ENCODE data around the gene OBSCN.
A peak's percentile ranks its signal among the peaks of the same experiment; 100 is the strongest.

The OBSCN gene

DNA sequence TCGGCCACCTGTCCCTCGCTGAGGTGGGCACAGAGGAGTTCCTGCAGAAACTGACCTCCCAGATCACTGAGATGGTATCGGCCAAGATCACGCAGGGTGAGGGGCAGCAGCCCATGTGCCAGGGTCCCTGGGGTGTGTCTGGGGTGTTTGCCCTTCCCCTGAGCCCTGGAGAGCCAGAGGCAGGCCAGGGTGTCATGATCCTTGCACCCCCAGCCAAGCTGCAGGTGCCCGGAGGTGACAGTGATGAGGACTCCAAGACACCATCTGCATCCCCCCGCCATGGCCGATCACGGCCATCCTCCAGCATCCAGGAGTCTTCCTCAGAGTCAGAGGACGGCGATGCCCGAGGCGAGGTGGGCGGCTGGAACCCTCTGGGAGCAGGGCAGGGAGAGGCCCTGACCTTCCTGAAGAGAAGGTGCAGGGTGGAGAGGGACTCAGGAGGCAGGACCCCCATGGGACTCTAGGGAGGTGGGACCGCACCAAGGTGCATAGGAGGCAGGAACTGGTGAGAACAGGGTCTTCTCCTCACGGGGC is 129.3 kb downstream of the OBSCN start:
- TF ChIP-seq, protein P1, sequence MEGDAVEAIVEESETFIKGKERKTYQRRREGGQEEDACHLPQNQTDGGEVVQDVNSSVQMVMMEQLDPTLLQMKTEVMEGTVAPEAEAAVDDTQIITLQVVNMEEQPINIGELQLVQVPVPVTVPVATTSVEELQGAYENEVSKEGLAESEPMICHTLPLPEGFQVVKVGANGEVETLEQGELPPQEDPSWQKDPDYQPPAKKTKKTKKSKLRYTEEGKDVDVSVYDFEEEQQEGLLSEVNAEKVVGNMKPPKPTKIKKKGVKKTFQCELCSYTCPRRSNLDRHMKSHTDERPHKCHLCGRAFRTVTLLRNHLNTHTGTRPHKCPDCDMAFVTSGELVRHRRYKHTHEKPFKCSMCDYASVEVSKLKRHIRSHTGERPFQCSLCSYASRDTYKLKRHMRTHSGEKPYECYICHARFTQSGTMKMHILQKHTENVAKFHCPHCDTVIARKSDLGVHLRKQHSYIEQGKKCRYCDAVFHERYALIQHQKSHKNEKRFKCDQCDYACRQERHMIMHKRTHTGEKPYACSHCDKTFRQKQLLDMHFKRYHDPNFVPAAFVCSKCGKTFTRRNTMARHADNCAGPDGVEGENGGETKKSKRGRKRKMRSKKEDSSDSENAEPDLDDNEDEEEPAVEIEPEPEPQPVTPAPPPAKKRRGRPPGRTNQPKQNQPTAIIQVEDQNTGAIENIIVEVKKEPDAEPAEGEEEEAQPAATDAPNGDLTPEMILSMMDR (IDR thresholded peaks at IDR 0.05; ENCODE audit: control insufficient read depth, extremely low read depth, insufficient read depth): no peak
- no peak overlapping the region for H3K4me3 ChIP-seq (ENCODE audit: low read depth, low read length)
- DNase-seq (ENCODE audit: low read depth): no peak

DNA sequence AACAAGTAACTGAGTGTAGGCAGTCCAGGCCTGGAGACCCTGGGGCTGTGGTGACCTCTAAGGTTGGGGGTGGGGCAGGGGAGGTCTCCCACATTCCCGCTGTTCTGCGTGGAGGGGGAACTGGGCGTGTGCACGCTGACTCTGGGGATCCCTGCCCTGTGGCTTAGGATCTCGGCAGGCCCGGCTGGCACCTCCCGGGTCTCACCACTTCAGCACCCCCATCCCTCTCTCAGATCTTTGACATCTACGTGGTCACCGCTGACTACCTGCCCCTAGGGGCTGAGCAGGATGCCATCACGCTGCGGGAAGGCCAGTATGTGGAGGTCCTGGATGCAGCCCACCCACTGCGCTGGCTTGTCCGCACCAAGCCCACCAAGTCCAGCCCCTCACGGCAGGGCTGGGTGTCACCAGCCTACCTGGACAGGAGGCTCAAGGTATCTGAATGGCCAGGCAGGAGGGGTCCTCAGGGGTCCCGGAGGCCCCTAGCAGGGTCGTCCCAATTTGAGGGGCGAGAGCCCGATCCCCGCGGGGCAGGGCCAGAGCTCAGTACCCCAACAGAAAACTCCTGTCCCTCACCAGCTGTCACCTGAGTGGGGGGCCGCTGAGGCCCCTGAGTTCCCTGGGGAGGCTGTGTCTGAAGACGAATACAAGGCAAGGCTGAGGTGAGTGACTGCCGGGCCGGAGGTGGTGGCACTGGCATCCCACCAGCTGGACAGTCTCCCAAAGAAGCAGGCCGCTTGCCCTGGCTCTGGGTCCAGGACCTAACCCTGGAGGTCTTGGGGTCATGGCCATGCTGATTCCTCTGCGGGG is 130.1 kb downstream of the OBSCN start:
- no peak for DNase-seq (ENCODE audit: low read depth)
- H3K4me3 ChIP-seq (ENCODE audit: low read depth, low read length): no peak overlapping the region
- TF ChIP-seq, protein P1 (IDR thresholded peaks at IDR 0.05; ENCODE audit: control insufficient read depth, extremely low read depth, insufficient read depth): no peak

DNA sequence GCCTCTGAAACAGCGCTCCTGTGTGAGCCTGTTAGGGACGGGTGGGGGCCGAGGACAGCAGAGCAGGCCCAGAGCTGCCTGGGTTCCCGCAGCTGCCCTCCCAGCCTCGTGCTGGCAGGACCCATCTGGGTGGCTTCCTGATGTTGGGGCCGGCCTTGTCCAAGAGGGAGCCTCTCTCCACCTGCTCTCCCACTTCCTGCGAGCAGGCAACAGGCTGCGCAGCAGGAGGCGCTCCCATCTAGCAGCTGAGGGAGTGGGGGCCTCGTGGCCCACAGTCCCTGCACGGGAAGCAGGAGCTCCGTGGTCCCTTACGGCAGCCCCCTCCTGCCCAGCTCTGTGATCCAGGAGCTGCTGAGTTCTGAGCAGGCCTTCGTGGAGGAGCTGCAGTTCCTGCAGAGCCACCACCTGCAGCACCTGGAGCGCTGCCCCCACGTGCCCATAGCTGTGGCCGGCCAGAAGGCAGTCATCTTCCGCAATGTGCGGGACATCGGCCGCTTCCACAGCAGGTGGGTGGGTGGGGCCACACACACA is 130.7 kb downstream of the OBSCN start:
- H3K4me3 ChIP-seq (ENCODE audit: low read depth, low read length): no peak overlapping the region
- no peak for DNase-seq (ENCODE audit: low read depth)
- TF ChIP-seq, protein P1 (IDR thresholded peaks at IDR 0.05; ENCODE audit: control insufficient read depth, extremely low read depth, insufficient read depth): no peak

DNA sequence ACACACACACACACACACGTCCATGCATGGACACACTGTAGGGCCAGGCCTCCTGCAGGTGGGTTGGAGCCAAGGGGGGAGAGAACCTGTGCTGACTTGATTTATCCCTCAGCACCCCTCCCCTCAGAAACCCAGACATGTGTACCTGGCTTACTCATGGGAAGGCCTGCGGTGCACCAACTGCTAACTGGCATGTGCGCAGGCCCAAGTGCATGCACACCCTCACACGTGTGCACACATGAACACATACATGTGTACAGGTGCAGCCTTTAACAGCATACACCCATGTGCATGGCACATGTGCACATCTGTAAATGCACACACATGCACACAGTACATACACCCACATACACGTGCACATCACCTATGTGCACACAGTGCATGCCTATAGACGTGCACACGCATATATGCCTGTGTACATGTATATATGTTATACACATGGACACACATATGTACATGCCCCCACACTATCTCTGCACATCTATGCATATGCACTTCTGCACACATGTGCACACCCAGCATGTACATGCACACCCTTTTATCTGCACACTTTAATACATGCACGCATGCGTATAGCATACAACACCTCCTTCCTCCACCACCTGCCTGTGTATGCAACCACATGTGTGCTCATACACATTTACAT is 131.3 kb downstream of the OBSCN start:
- DNase-seq (ENCODE audit: low read depth): no peak
- TF ChIP-seq, protein P1 (IDR thresholded peaks at IDR 0.05; ENCODE audit: control insufficient read depth, extremely low read depth, insufficient read depth): no peak
- H3K4me3 ChIP-seq (ENCODE audit: low read depth, low read length): no peak overlapping the region

DNA sequence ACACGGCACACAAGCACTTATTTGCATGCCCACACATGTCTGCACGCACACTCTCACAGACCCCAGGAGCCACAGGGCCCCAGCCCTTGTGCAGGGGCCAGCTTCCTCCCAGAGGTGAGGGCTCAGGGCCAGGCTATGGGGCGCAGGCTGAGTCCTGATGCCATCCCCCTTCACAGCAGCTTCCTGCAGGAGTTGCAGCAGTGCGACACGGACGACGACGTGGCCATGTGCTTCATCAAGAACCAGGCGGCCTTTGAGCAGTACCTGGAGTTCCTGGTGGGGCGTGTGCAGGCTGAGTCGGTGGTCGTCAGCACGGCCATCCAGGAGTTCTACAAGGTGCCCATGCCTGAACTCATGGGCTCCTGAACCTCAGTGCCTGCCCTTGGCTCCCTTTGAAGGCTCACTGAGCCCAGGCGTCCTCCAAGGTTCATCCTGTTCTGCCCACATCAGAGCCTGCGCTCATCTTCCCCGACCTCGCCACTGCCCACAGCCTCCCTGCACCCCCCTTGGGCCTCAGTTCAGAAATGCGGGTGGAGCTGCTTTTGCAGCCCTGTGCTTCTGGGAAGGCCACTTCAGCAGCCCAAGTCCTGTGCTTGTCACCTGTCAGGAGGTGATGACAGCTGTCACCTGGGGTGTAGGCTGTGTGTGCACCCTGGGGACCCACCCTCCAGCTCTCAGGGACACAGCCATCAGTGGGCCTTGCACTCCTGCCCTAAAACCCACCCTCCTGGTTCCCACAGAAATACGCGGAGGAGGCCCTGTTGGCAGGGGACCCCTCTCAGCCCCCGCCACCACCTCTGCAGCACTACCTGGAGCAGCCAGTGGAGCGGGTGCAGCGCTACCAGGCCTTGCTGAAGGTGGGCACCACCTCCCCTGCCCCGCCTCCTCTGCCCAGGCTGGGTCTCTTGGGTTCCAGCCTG is 132.2 kb downstream of the OBSCN start:
- DNase-seq (ENCODE audit: low read depth): no peak
- TF ChIP-seq, protein P1 (IDR thresholded peaks at IDR 0.05; ENCODE audit: control insufficient read depth, extremely low read depth, insufficient read depth): no peak
- no peak overlapping the region for H3K4me3 ChIP-seq (ENCODE audit: low read depth, low read length)

DNA sequence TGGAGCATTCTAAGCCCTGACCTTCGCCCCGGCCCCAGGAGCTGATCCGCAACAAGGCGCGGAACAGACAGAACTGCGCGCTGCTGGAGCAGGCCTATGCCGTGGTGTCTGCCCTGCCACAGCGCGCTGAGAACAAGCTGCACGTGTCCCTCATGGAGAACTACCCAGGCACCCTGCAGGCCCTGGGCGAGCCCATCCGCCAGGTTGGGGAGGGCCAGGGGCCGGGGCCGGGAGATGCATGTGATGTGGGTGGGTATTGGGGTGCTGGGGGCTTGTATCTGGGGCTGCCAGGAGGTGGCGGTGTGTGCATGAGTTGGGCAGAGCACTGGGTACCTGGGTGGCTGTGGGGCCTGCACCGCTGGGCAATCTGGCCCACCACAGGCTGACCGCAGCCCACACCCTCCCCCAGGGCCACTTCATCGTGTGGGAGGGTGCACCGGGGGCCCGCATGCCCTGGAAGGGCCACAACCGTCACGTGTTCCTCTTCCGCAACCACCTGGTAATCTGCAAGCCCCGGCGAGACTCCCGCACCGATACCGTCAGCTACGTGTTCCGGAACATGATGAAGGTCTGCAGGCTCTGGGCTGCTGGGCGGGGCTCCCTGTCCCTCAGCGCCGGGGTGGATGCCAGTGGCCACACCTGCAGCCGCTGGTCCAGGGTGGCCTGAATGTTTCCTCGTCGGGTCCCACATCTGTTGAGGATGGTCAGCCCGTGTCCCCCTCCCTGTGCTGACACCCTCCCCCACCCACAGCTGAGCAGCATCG is 133.0 kb downstream of the OBSCN start:
- TF ChIP-seq, protein P1 (IDR thresholded peaks at IDR 0.05; ENCODE audit: control insufficient read depth, extremely low read depth, insufficient read depth): peak; percentile 57
- no peak overlapping the region for H3K4me3 ChIP-seq (ENCODE audit: low read depth, low read length)
- DNase-seq (ENCODE audit: low read depth): no peak

All from LNCaP clone FGC (cell line).